Hematopoietic multipotent progenitor cell treated with erythropoietin and hydrocortisone succinate and interleukin-3 and kit ligand, for 15 days (in vitro differentiated cells): Measurements from ENCODE around the gene IGFBP3.

Experiments used
- DNase-seq: peaks from one replicate; pipeline ENCODE4 v3.0.0-alpha.2; 2015; ENCODE audit warnings: low spot score

The IGFBP3 gene

GRCh38 chr7:45872116-45873034 lies 48.7 kb downstream of the IGFBP3 start:
- no peak for DNase-seq

DNA sequence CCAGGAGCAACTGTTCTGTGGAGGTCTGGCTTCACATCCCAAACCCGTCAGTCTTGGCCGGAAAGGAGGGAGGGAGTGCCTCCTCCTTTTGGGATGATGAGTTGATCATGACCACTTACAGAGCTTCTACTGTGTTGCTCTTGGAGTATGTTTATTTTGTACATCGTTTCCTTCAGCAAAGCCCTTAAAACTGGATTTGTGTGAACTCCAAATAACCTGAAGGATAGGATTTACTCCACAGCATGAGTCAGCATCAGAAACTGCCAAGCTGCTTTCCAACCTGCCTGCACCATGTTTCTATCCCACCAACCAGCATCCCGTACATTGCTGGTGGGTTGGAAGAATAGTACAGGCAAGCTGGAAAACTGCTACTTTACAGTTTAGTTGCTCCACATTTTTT lies 51.6 kb downstream of the IGFBP3 start:
- no peak for DNase-seq

- DNase-seq: no peak
Measured at GRCh38 chr7:45867471-45867870, 53.6 kb downstream of the IGFBP3 start.

DNA sequence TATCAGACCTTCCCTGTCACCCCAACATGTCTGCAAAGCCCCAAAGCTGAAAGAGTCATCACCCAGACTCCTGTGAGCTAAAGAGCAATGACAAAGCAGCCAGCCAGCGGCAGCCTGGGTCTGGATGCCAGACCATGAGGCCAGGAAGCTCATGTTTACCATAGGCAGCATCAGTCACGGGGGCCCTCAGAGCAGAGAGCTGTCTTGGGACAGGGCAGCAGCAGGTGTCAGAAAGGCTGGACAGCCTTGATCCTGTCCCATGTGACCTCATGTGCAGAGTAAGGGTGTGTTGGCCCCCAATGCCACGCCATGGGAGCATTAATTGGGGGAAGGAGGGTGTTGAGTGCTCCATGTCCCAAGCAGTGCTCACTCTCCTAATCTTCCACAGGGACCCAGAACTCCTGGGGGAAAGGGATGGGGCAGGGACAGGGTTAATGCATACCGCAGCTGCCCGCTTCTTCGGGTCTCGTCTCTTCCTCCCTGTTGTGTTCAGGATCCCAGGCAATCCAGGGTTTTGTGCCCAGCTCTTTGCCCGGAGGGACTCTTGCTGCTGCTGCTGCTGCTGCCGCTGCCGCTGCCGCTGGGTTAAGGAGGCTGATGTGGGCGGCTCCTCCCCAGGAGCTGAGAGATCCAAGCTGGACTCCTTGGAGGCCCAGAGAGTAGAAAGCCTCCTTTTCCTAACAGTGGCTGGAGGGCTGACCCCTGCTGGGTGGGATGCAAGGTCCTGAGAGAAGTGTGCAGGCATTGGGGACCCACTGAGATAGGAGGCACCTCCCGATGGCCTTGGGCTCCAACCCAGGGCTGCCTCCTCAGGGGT lies 55.3 kb downstream of the IGFBP3 start:
- DNase-seq: no peak

DNA sequence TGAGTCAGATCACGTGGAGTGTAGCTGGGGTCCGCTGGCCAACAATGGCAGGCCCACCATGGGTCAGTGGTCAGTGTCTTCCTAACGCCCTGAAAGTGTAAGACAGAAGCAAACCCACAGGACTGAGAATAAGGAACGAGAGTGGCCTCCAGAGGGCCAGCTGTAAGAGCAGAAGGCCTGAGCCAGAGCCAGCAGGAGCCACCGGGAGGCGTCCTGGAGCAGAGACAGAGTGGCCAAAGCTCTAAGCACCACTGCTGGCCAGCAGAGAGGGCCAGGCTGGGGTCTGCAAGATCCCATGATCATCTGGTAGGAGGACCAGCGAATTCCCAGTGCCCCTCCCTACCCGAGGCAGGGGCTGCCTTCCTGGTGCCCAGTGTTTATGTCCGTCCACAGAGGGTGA lies 57.4 kb downstream of the IGFBP3 start:
- DNase-seq: no peak
